Activated T-cell treated with anti-CD3 and anti-CD28 coated beads, Interleukin-2, amount 50 U/mL, for 4 hours (primary cell): ENCODE measurements around the gene STPG1. TPM values are rescaled to one million over a fixed set of nuclear protein-coding genes. Genes with fewer than 3 reads are reported as not detected.
"Not testable (repeated sequence)": the region's sequence is repeated elsewhere in the genome, so short reads cannot be mapped to it uniquely, and the experiment has no call there.

Experiments
- ATAC-seq, 2 donors: fragments of 200-7000 bp; cut with Tn5 transposase; one replicate each; pipeline ENCODE4 v1.10.0; 2021
- DNase-seq: peaks from one replicate; pipeline ENCODE4 v3.0.0-alpha.2; 2020
- H3K27me3 Mint-ChIP-seq: one replicate; pipeline ENCODE4 v1.8.0; 2021; ENCODE audit warnings: low read depth, mixed read lengths
- H3K36me3 Mint-ChIP-seq: one replicate; pipeline ENCODE4 v1.8.0; 2022; ENCODE audit warnings: mixed read lengths; ENCODE audit not compliant: insufficient read depth
- H3K4me1 Mint-ChIP-seq: one replicate; pipeline ENCODE4 v1.8.0; 2021; ENCODE audit warnings: low read depth, mixed read lengths
- H3K4me3 Mint-ChIP-seq: one replicate; pipeline ENCODE4 v1.8.0; 2021; ENCODE audit warnings: mild to moderate bottlenecking, moderate library complexity, mixed read lengths
- H3K9me3 Mint-ChIP-seq: one replicate; pipeline ENCODE4 v1.8.0; 2021; ENCODE audit warnings: mixed read lengths
- total RNA-seq, 3 donors: library from RNA; stranded (reverse); gene quantifications; one replicate each; pipeline ENCODE4 v1.2.1, GENCODE V29; 2021

Gene STPG1
- total RNA-seq: 1 to 10 TPM; 3.2 to 4.2 (median 3.9) TPM

DNA sequence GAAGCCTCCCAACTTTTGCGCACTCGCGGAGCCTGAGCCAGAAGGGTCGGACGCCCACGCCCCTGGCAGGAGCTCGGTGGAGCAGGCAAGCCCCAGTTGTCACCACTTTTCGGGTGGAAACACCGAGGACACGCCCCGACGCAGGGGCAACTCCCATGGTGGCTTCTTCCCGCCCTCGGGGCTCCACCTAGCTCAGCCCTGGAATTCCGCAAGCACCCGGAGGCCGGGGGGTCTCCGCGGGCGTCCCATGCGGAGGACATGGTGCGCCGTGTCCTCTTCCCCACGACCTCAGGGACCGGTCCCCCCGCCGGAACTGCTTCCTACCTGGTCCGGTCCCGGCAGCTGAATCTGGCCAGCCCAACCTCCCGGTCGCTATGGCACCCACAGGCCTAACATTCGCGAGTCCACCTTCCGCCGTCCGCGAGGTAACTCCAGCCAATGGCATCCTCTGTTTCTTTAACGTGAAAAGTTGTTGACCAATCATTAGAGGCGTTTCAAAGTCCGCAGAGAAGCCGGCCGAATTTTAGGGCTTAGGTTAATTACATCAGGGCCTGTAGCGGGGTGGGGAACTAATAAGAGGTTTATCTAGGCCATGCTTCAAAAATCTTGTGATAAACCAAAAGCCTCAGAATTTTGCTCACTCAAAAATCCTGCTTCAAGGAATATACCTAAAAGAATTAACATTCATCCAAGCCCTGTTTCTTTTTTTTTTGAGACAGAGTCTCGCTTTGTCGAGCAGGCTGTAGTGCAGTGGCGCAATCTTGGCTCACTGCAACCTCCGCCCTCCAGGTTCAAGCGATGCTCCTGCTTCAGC, at the start of gene STPG1:
Gene STPG1 (minus strand): TSS at position 433 of the 814 bp plus-strand sequence. CDS start 12,394 bp downstream, outside the sequence.
- ATAC-seq (peak; percentile 33 to 39), DNase-seq (peak; percentile 64)
- H3K4me1 Mint-ChIP-seq: peaks cover 54% of the 10 kb centered on the region
- peaks cover 2% of the 10 kb centered on the region for H3K36me3 Mint-ChIP-seq
- no peaks in the 10 kb centered on the region for H3K9me3 Mint-ChIP-seq
- H3K4me3 Mint-ChIP-seq: peak within 1 kb of the TSS; percentile 87
- no peaks in the 10 kb centered on the region for H3K27me3 Mint-ChIP-seq

- DNase-seq, H3K4me3 Mint-ChIP-seq, H3K27me3 Mint-ChIP-seq, H3K9me3 Mint-ChIP-seq: not testable (repeated sequence)
- Mint-ChIP-seq H3K36me3 (peaks cover 55% of the 10 kb centered on the region), H3K4me1 (peaks cover 32% of the 10 kb centered on the region)
- peak in 1 of 2 donors; percentile 43 for ATAC-seq
Observed at GRCh38 chr1:24462128-24462527, 48.5 kb upstream of the STPG1 start.

DNA sequence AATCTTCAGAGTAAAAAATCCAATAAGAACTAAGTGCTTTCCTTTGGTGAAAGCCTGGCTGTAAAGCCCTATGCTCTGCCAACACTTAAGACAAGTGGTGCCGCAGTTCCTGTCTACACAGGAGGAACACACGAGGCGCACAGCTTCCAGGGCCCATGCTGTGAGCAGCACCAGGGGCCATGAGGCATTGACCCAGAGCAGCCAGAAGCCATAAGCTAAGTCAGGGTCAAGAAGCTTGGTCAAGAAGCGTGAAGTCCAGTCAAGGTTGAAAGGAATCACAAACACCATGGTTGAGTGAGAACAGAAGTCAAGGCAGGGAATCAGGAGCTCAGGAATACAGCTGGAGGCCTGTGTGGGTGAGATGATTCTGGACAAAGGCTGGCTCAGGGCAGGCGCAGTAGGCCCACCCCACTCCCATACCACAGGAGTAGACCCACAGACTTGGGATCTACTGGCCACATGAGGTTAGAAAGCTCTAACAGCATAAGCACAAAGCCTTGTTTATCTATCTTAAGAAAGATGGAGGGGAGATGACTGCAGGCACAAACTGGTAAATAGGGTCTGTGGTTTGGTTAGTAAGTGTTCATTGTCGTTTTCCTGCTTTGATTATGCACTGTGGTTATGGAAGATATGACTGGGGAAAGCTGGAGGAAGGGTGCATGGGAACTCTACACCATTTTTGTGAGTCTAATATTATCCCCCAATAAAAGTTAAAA, 46.1 kb upstream of the STPG1 start:
- Mint-ChIP-seq H3K9me3 (no peaks in the 10 kb centered on the region), H3K4me3 (no peak overlapping the region)
- no peak for ATAC-seq

GRCh38 chr1:24457866-24458265, 44.3 kb upstream of the STPG1 start:
- no peak overlapping the region for H3K4me3 Mint-ChIP-seq
- peaks cover 7% of the 10 kb centered on the region for H3K4me1 Mint-ChIP-seq
- H3K27me3 Mint-ChIP-seq: no peaks in the 10 kb centered on the region
- no peak for DNase-seq
- H3K9me3 Mint-ChIP-seq: no peaks in the 10 kb centered on the region
- ATAC-seq: no peak
- peaks cover 61% of the 10 kb centered on the region for H3K36me3 Mint-ChIP-seq

More for the DNA sequence above, 46.1 kb upstream of the STPG1 start:
- Mint-ChIP-seq H3K36me3 (peaks cover 60% of the 10 kb centered on the region), H3K4me1 (peaks cover 22% of the 10 kb centered on the region), H3K27me3 (no peaks in the 10 kb centered on the region)
- no peak for DNase-seq

- Mint-ChIP-seq H3K36me3 (peaks cover 56% of the 10 kb centered on the region), H3K9me3 (no peaks in the 10 kb centered on the region), H3K4me1 (peaks cover 4% of the 10 kb centered on the region), H3K4me3 (no peak overlapping the region), H3K27me3 (no peaks in the 10 kb centered on the region)
- ATAC-seq: no peak
- DNase-seq: no peak
Observed at GRCh38 chr1:24455272-24455671, 41.7 kb upstream of the STPG1 start.

DNA sequence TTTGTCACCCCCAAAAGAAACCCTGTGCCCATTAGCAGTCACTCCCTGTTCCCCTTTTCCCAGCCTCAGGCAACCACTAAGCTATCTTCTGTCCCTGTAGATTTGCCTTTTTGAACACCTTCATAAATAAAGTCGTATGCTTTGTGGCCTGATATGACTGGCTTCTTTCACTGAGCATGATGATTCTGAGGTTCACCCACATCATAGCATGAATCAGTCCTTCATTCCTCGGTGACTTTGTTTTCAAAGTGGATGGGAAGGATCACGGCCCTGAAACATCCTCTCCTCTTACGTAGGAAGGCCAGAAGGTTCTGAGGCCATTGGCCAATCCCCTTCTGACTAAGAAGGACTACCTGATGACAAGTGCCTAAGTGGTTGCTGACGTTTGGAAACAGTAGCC, 41.1 kb upstream of the STPG1 start:
- no peak for DNase-seq
- ATAC-seq: no peak
- Mint-ChIP-seq H3K9me3 (no peaks in the 10 kb centered on the region), H3K27me3 (no peaks in the 10 kb centered on the region), H3K36me3 (peaks cover 56% of the 10 kb centered on the region), H3K4me3 (no peak overlapping the region), H3K4me1 (peaks cover 2% of the 10 kb centered on the region)

- Mint-ChIP-seq H3K4me1 (no peaks in the 10 kb centered on the region), H3K4me3 (no peak overlapping the region), H3K9me3 (no peaks in the 10 kb centered on the region), H3K36me3 (peaks cover 53% of the 10 kb centered on the region), H3K27me3 (no peaks in the 10 kb centered on the region)
- ATAC-seq: no peak
- no peak for DNase-seq
Observed at GRCh38 chr1:24452922-24453485, 39.4 kb upstream of the STPG1 start.

DNA sequence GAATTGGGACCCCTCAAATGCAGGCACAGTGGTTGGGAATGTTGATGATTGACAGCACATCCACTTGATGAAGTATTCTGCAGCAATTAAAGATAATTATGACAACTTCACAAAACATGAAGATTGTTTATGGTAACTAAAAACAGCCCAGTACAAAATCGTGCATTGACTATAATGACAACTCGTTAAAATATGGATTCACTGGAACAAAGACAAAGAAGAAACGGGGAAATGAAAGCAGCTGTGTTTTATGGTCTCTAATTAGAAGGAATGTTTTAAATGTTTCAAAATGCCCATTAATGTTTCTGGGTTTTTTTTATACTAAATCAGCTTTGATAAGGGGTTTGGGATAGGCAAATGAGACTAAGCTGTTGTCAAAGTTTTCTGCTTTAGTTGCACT, 38.2 kb upstream of the STPG1 start:
- Mint-ChIP-seq H3K4me1 (no peaks in the 10 kb centered on the region), H3K36me3 (peaks cover 47% of the 10 kb centered on the region), H3K4me3 (no peak overlapping the region), H3K27me3 (no peaks in the 10 kb centered on the region), H3K9me3 (no peaks in the 10 kb centered on the region)
- DNase-seq: no peak
- no peak for ATAC-seq

GRCh38 chr1:24450857-24451397, 37.3 kb upstream of the STPG1 start:
- peaks cover 51% of the 10 kb centered on the region for H3K36me3 Mint-ChIP-seq

GRCh38 chr1:24450316-24450715, 36.7 kb upstream of the STPG1 start:
- H3K27me3 Mint-ChIP-seq: no peaks in the 10 kb centered on the region
- no peaks in the 10 kb centered on the region for H3K4me1 Mint-ChIP-seq
- no peaks in the 10 kb centered on the region for H3K9me3 Mint-ChIP-seq
- peaks cover 53% of the 10 kb centered on the region for H3K36me3 Mint-ChIP-seq
- no peak for ATAC-seq
- no peak for DNase-seq
- H3K4me3 Mint-ChIP-seq: no peak overlapping the region

More at GRCh38 chr1:24450857-24451397, 37.3 kb upstream of the STPG1 start:
- Mint-ChIP-seq H3K27me3 (no peaks in the 10 kb centered on the region), H3K4me1 (no peaks in the 10 kb centered on the region), H3K9me3 (no peaks in the 10 kb centered on the region), H3K4me3 (no peak overlapping the region)
- ATAC-seq: no peak
- no peak for DNase-seq

DNA sequence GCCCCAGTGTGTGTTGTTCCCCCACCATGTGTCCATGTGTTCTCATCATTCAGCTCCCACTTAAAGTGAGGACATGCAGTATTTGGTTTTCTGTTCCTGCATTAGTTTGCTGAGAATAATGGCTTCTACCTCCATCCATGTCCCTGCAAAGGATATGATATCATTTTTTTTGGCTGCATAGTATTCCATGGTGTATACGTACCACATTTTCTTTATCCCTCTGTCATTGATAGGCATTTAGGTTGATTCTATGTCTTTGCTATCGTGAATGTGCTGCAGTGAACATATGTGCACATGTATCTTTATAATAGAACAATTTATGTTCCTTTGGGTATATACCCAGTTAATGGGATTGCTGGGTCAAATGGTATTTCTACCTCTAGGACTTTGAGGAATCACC, 32.9 kb upstream of the STPG1 start:
- not testable (repeated sequence) for H3K27me3 Mint-ChIP-seq, DNase-seq, H3K4me3 Mint-ChIP-seq, H3K4me1 Mint-ChIP-seq, ATAC-seq, H3K9me3 Mint-ChIP-seq
- peaks cover 45% of the 10 kb centered on the region for H3K36me3 Mint-ChIP-seq

DNA sequence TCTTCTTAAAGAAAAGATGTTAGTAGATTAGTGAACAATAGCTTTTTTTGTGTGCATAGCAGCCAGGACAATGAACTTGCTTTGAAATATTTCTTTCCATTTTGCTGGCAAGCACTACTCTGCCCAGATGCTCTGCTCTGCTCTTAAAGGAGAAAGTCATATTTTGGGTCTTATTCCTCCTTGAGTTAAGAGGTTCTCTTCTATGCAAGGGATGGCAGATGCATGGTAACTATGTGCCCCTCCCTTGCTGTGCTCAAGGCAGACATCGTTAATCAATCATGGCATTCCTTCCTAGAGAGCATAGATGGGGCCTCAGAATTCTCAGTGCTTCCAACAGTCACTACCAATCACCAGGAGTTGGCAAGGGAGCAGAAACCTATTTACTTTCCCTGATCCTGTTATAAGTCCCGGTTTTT, 29.7 kb upstream of the STPG1 start:
- Mint-ChIP-seq H3K36me3 (peaks cover 34% of the 10 kb centered on the region), H3K4me1 (peaks cover 3% of the 10 kb centered on the region), H3K9me3 (no peaks in the 10 kb centered on the region), H3K4me3 (no peak overlapping the region), H3K27me3 (no peaks in the 10 kb centered on the region)
- DNase-seq (no peak), ATAC-seq (no peak)

DNA sequence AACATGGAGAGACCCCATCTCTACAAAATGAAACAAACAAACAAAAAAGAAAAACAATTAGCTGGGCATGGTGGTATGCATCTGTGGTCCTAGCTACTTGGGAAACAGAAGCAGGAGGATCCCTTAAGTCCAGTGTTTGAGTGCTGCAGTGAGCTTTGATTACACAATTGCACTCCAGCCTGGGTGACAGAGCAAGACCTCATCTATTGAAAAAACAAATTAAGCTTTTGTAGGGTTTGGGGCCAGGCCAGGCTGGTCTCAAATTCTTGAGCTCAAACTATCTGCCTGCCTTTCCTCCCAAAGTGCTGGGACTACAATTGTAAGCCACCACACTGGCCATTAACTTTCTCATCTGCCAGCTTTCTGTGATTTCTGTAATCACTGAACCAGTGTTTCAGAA, 29.2 kb upstream of the STPG1 start:
- no peaks in the 10 kb centered on the region for H3K9me3 Mint-ChIP-seq
- peaks cover 3% of the 10 kb centered on the region for H3K4me1 Mint-ChIP-seq
- no peaks in the 10 kb centered on the region for H3K27me3 Mint-ChIP-seq
- no peak for DNase-seq
- H3K36me3 Mint-ChIP-seq: peaks cover 34% of the 10 kb centered on the region
- no peak overlapping the region for H3K4me3 Mint-ChIP-seq
- ATAC-seq: no peak

- Mint-ChIP-seq H3K27me3 (no peaks in the 10 kb centered on the region), H3K4me1 (peaks cover 5% of the 10 kb centered on the region), H3K9me3 (no peaks in the 10 kb centered on the region), H3K36me3 (peaks cover 38% of the 10 kb centered on the region), H3K4me3 (no peak overlapping the region)
- ATAC-seq (no peak), DNase-seq (no peak)
Observed at GRCh38 chr1:24441996-24442668, 28.6 kb upstream of the STPG1 start.
